Measurements from ENCODE around the gene ABHD16B. TPM values are rescaled to one million over a fixed set of nuclear protein-coding genes. Genes with fewer than 3 reads are reported as not detected.

Gene ABHD16B
- total and polyA plus RNA-seq, 2 of the 13 experiments (the other 11 are each of a cell fraction or from before 2014, with no cell fraction given): not detected

GRCh38 chr20:63864978-63865640 is 3.8 kb downstream of the ABHD16B start, which contains the start of gene TPD52L2 (continued):
- peak; percentile 97 for TF ChIP-seq CEBPG (CRISPR knock-in tag; IDR thresholded peaks at IDR 0.05)
- peak; percentile 51; the same call in 1 of the 2 replicates for TF ChIP-seq ETS1 (CRISPR knock-in tag; IDR thresholded peaks at IDR 0.05)
- peak; percentile 99 for TF ChIP-seq NFYC (CRISPR knock-in tag; IDR thresholded peaks at IDR 0.05)
- TF ChIP-seq BHLHE40 (IDR thresholded peaks at IDR 0.05; ENCODE audit: low read length): peak; percentile 100
- no peak for TF ChIP-seq HHEX (CRISPR knock-in tag; IDR thresholded peaks at IDR 0.05)
- peak; percentile 95 for TF ChIP-seq SRSF1 (optimal IDR thresholded peaks at IDR 0.05; ENCODE audit: low read depth, low read length)
- TF ChIP-seq XBP1 (CRISPR knock-in tag; IDR thresholded peaks at IDR 0.05): 0 out of 2 replicates have a peak, but pooled peaks have one; percentile 57
- TF ChIP-seq ETV6 (CRISPR knock-in tag; conservative IDR thresholded peaks at IDR 0.05): peak; percentile 73
- TF ChIP-seq ZBTB3 (CRISPR knock-in tag; IDR thresholded peaks at IDR 0.05; ENCODE audit: borderline replicate concordance, low read depth): 0 out of 2 replicates have a peak, but pooled peaks have one; percentile 18
- peak; percentile 98; the same call in 1 of the 2 replicates for TF ChIP-seq MZF1 (CRISPR knock-in tag; IDR thresholded peaks at IDR 0.05; ENCODE audit: borderline replicate concordance)
- TF ChIP-seq ATF7-NPFF (CRISPR knock-in tag; IDR thresholded peaks at IDR 0.05; ENCODE audit: low read depth): peak; percentile 99
- no peak; the same call in none of the 2 replicates for TF ChIP-seq NCOR1 (IDR thresholded peaks at IDR 0.05; ENCODE audit: borderline replicate concordance, low read length)
- TF ChIP-seq ZNF646 (CRISPR knock-in tag; IDR thresholded peaks at IDR 0.05): peak; percentile 63; the same call in 1 of the 2 replicates
- peak; percentile 96 for TF ChIP-seq TARDBP (CRISPR knock-in tag; IDR thresholded peaks at IDR 0.05)
- peak; percentile 96 for TF ChIP-seq PHF20 (CRISPR knock-in tag; IDR thresholded peaks at IDR 0.05)
- TF ChIP-seq ZBTB26 (CRISPR knock-in tag; IDR thresholded peaks at IDR 0.05; ENCODE audit: borderline replicate concordance): 0 out of 2 replicates have a peak, but pooled peaks have one; percentile 77
- peak; percentile 89; the same call in 1 of the 2 replicates for TF ChIP-seq KLF12 (CRISPR knock-in tag; IDR thresholded peaks at IDR 0.05; ENCODE audit: borderline replicate concordance)
- no peak for TF ChIP-seq ZNF337 (CRISPR knock-in tag; IDR thresholded peaks at IDR 0.05; ENCODE audit: borderline replicate concordance, low read depth)
- TF ChIP-seq MXI1 (IDR thresholded peaks at IDR 0.05; ENCODE audit: borderline replicate concordance, low read depth, low read length): peak; percentile 97

Measured in HepG2 (cell line).